Measurements from ENCODE around the gene TBX15.

Gene TBX15

GRCh38 chr1:118861216-118861615 lies 126.9 kb downstream of the TBX15 start:
- TF ChIP-seq FOXP2 (optimal IDR thresholded peaks at IDR 0.05; ENCODE audit: borderline replicate concordance, extremely low read depth, extremely low read length, insufficient read depth) (no peak), SIN3A (IDR thresholded peaks at IDR 0.05; ENCODE audit: borderline replicate concordance, insufficient read depth, low read length) (no peak), TAF1 (IDR thresholded peaks at IDR 0.05; ENCODE audit: borderline replicate concordance, insufficient read depth, low read length) (no peak)

GRCh38 chr1:118859999-118860398 lies 128.1 kb downstream of the TBX15 start:
- no peak for TF ChIP-seq FOXP2 (optimal IDR thresholded peaks at IDR 0.05; ENCODE audit: borderline replicate concordance, extremely low read depth, extremely low read length, insufficient read depth)
- no peak for TF ChIP-seq SIN3A (IDR thresholded peaks at IDR 0.05; ENCODE audit: borderline replicate concordance, insufficient read depth, low read length)
- TF ChIP-seq REST (IDR thresholded peaks at IDR 0.05; ENCODE audit: insufficient read depth in 1 of 2, low read depth in 2 of 2, low read length in 2 of 2), result no peak
- no peak for TF ChIP-seq POLR2AphosphoS5 (IDR thresholded peaks at IDR 0.05; ENCODE audit: low read depth, low read length)
- TF ChIP-seq TAF1 (IDR thresholded peaks at IDR 0.05; ENCODE audit: borderline replicate concordance, insufficient read depth, low read length), result no peak

GRCh38 chr1:118846443-118846842 lies 141.7 kb downstream of the TBX15 start:
- TF ChIP-seq SIN3A (IDR thresholded peaks at IDR 0.05; ENCODE audit: borderline replicate concordance, insufficient read depth, low read length) (no peak), FOXP2 (optimal IDR thresholded peaks at IDR 0.05; ENCODE audit: borderline replicate concordance, extremely low read depth, extremely low read length, insufficient read depth) (no peak), REST (IDR thresholded peaks at IDR 0.05; ENCODE audit: insufficient read depth in 1 of 2, low read depth in 2 of 2, low read length in 2 of 2) (no peak), TAF1 (IDR thresholded peaks at IDR 0.05; ENCODE audit: borderline replicate concordance, insufficient read depth, low read length) (no peak), POLR2AphosphoS5 (IDR thresholded peaks at IDR 0.05; ENCODE audit: low read depth, low read length) (no peak)

GRCh38 chr1:118842452-118843201 lies 145.5 kb downstream of the TBX15 start:
- TF ChIP-seq SIN3A (IDR thresholded peaks at IDR 0.05; ENCODE audit: borderline replicate concordance, insufficient read depth, low read length), result no peak
- no peak for TF ChIP-seq TAF1 (IDR thresholded peaks at IDR 0.05; ENCODE audit: borderline replicate concordance, insufficient read depth, low read length)
- peak; percentile 45 to 74; a peak in 2 of 4 replicates for TF ChIP-seq REST (IDR thresholded peaks at IDR 0.05; ENCODE audit: insufficient read depth in 1 of 2, low read depth in 2 of 2, low read length in 2 of 2)
- TF ChIP-seq FOXP2 (optimal IDR thresholded peaks at IDR 0.05; ENCODE audit: borderline replicate concordance, extremely low read depth, extremely low read length, insufficient read depth), result no peak
- no peak for TF ChIP-seq POLR2AphosphoS5 (IDR thresholded peaks at IDR 0.05; ENCODE audit: low read depth, low read length)

GRCh38 chr1:118841521-118841920 lies 146.6 kb downstream of the TBX15 start:
- TF ChIP-seq FOXP2 (optimal IDR thresholded peaks at IDR 0.05; ENCODE audit: borderline replicate concordance, extremely low read depth, extremely low read length, insufficient read depth) (no peak), POLR2AphosphoS5 (IDR thresholded peaks at IDR 0.05; ENCODE audit: low read depth, low read length) (no peak), SIN3A (IDR thresholded peaks at IDR 0.05; ENCODE audit: borderline replicate concordance, insufficient read depth, low read length) (no peak), TAF1 (IDR thresholded peaks at IDR 0.05; ENCODE audit: borderline replicate concordance, insufficient read depth, low read length) (no peak), REST (IDR thresholded peaks at IDR 0.05; ENCODE audit: insufficient read depth in 1 of 2, low read depth in 2 of 2, low read length in 2 of 2) (no peak)

Measured in PFSK-1 (cell line).